ENCODE results near the gene OGA.

DNA sequence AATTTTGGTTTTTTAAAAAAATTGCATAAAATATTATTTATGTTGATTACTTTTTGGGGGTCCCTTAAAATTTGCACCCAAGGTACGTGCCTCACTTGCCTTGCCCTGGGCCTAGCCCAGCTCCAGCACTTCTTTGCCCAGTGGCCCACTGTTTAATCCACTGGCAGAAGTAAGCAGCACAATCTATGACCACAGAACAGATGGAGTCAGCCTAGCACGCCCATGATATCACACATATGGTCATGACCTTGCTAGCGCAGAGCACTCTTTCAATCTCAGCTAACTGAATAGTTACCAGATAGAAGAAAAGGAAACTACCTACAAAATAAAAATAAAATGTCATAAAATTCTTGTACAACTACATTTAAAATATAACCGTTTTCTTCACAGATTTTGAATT is 5.6 kb downstream of the OGA start:
- TF ChIP-seq TAF1 (IDR thresholded peaks at IDR 0.05; ENCODE audit: low read depth, low read length) (no peak), PAX5 (IDR thresholded peaks at IDR 0.05; ENCODE audit: insufficient read depth, low read length, severe bottlenecking) (no peak), POLR2AphosphoS5 (IDR thresholded peaks at IDR 0.05; ENCODE audit: low read depth, low read length) (no peak)

Data from GM12891 (cell line).